Upper lobe of right lung (tissue), 1 donor: ENCODE measurements around the gene C13orf42. TPM values are rescaled to one million over a fixed set of nuclear protein-coding genes. Genes with fewer than 3 reads are reported as not detected.

Experiments
- ATAC-seq: fragments of 200-7000 bp; cut with Tn5 transposase; one replicate; pipeline ENCODE4 v1.9.1; 2020; ENCODE audit warnings: mild to moderate bottlenecking, moderate library complexity
- DNase-seq: peaks from one replicate; pipeline ENCODE4 v3.0.0-alpha.2; 2020
- H3K27ac ChIP-seq: fragments of 200-600 bp; one replicate; pipeline ENCODE4 v1.8.0; 2022
- H3K27me3 ChIP-seq: fragments of 200-600 bp; one replicate; pipeline ENCODE4 v1.8.0; 2022; ENCODE audit warnings: mild to moderate bottlenecking
- H3K36me3 ChIP-seq: fragments of 200-600 bp; one replicate; pipeline ENCODE4 v1.8.0; 2022
- H3K4me1 ChIP-seq: fragments of 200-600 bp; one replicate; pipeline ENCODE4 v1.8.0; 2022
- H3K4me3 ChIP-seq: fragments of 200-600 bp; one replicate; pipeline ENCODE4 v1.8.0; 2022; ENCODE audit warnings: mild to moderate bottlenecking
- H3K9me3 ChIP-seq: fragments of 200-600 bp; one replicate; pipeline ENCODE4 v1.8.0; 2022
- CTCF ChIP-seq: fragments of 200-600 bp; IDR thresholded peaks from one replicate; pipeline ENCODE4 v1.8.0; 2022; ENCODE audit warnings: antibody characterized with exemption
- intact Hi-C: fragments of 100-400 bp; cut with DNase I; formaldehyde crosslinking; loops from one replicate; pipeline ENCODE4 v1.11.0; 2022
- long read RNA-seq: library from polyadenylated mRNA; unstranded; transcript quantifications from one replicate; pipeline ENCODE4 v2.0.0, GENCODE V29; 2021
- total RNA-seq: library from RNA; stranded (reverse); fragmentation: NEBNext Ultra II Directional; extraction: Animal tissue kit (Norgen Biotek cat#: 25700); gene quantifications from one replicate; pipeline ENCODE4 v1.2.1, GENCODE V29; 2021
- donor health status: DM: no; HTN: yes; CAD: no; lungs with severe emphysema.

Gene C13orf42
- total RNA-seq = not detected
- long read RNA-seq = 0 reads

GRCh38 chr13:51111174-51111573, at the start of gene C13orf42:
Gene C13orf42 (minus strand): TSS chr13:51111274. CDS start chr13:51111209, 65 bp downstream.
- no peak for DNase-seq
- intact Hi-C loops = no loop called here
- no peak for ATAC-seq

GRCh38 chr13:51158880-51159518, 47.9 kb upstream of the C13orf42 start:
- Histone ChIP-seq H3K36me3 (no peaks in the 10 kb centered on the region), H3K4me1 (no peaks in the 10 kb centered on the region), H3K9me3 (no peaks in the 10 kb centered on the region), H3K27ac (no peak overlapping the region), H3K27me3 (no peaks in the 10 kb centered on the region), H3K4me3 (no peak overlapping the region)
- no peak for ATAC-seq
- no peak for DNase-seq
- intact Hi-C loops = no loop called here
- TF ChIP-seq CTCF = no peak

More at GRCh38 chr13:51111174-51111573, at the start of gene C13orf42:
- Histone ChIP-seq H3K4me3 (no peak within 1 kb of the TSS), H3K4me1 (no peaks in the 10 kb centered on the region), H3K9me3 (no peaks in the 10 kb centered on the region), H3K27ac (no peak within 1 kb of the TSS), H3K36me3 (no peaks in the 10 kb centered on the region), H3K27me3 (peaks cover 14% of the 10 kb centered on the region)
- no peak for TF ChIP-seq CTCF

DNA sequence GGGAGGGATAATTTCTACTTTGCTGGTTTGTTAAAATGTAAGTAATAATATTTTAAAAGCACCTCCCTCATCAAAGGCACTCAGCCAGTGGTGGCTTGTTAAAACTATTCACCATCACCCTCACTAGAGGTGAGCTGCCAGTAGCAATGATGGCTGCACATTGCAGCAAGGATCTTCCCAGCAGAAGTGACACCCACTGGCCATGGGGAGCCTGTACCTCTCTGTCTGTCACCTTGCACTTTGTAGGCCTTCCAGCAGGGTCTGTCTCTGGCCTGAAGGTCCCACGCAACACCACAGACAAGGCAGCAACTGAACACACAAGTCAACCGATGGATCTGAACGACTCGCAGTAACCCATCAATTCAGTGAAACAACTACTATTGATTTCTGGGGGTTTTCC, 47.3 kb upstream of the C13orf42 start:
- no peak overlapping the region for H3K4me3 ChIP-seq
- DNase-seq (no peak), ATAC-seq (no peak)
- H3K4me1 ChIP-seq = no peaks in the 10 kb centered on the region
- TF ChIP-seq CTCF = no peak
- no peaks in the 10 kb centered on the region for H3K9me3 ChIP-seq
- H3K27ac ChIP-seq = no peak overlapping the region
- intact Hi-C loops = no loop called here
- no peaks in the 10 kb centered on the region for H3K36me3 ChIP-seq
- no peaks in the 10 kb centered on the region for H3K27me3 ChIP-seq

DNA sequence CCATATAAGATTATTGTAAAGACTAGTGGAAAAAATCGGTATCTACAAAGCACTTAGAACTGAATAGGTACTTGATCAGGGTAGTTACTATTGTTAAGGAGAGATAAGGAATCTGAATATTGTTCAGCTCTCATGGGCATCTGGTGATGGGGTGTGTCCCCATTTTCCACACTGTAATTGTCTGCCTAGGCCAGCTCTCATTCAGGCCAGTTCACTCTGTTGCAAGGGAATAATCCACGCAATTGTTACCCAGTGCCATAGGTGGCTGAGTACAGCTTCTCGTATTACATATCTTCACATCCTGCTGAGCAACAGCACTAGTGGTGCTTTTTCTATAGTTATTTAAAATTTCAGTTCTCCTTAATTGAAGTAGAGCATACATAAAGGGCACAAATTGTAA, 45.6 kb upstream of the C13orf42 start:
- Histone ChIP-seq H3K27ac (no peak overlapping the region), H3K9me3 (no peaks in the 10 kb centered on the region), H3K4me3 (no peak overlapping the region), H3K4me1 (no peaks in the 10 kb centered on the region), H3K27me3 (no peaks in the 10 kb centered on the region), H3K36me3 (no peaks in the 10 kb centered on the region)
- no peak for TF ChIP-seq CTCF
- intact Hi-C loops = no loop called here
- ATAC-seq = no peak
- DNase-seq = no peak

- Histone ChIP-seq H3K27me3 (no peaks in the 10 kb centered on the region), H3K4me1 (no peaks in the 10 kb centered on the region), H3K9me3 (no peaks in the 10 kb centered on the region), H3K36me3 (no peaks in the 10 kb centered on the region), H3K27ac (no peak overlapping the region), H3K4me3 (no peak overlapping the region)
- no peak for TF ChIP-seq CTCF
- ATAC-seq (no peak), DNase-seq (no peak)
- intact Hi-C loops = no loop called here
These were observed 44.9 kb upstream of the C13orf42 start for GRCh38 chr13:51155776-51156515.
